ENCODE data around the gene ARHGEF18.

ARHGEF18 gene

GRCh38 chr19:7386308-7386707, 37.6 kb downstream of the ARHGEF18 start:
- peak; percentile 48 for DNase-seq

DNA sequence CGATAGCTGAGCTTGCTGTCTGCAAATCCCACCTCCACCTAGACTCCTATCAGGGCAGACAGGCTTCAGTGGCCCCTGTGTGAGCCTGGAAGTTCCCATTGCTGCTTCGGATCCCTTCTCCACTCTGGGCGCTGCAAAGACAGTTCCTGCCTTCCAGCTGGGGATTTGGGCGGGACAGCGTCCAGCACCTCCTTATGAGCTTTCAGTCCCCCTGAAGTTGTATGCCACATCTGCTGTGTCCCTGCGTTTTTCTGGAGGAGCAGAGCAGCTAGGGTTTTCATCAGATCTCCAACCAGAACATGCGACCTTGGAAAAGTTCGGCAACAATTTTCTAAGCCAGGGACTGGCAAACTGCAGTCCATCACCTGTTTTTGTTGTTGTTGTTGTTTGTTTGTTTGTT, 38.0 kb downstream of the ARHGEF18 start:
- DNase-seq = no peak

DNA sequence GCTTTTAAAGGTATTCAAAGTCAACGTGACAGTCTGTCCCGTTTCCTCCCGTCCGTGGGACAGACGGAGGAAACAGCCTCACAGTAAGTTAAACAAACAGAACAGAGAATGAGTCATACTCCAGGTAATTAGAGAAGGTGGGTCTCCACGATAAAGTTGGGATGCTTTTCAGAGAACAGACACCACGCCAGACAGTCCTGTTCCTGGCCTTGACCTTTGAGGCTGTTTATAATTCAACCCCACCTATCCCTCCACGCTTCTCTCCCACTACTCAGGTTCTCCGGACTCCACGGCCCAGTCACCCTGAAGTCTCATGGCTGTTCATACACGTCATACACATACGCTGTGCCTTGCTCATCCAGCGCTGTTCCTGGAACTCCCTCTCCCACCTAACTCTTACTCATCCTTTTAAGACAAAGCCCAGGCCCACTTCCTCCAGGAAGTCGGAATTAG, 42.5 kb downstream of the ARHGEF18 start:
- peak; percentile 49 for DNase-seq

- no peak for DNase-seq
Observed at GRCh38 chr19:7393459-7393858, 44.7 kb downstream of the ARHGEF18 start.

DNA sequence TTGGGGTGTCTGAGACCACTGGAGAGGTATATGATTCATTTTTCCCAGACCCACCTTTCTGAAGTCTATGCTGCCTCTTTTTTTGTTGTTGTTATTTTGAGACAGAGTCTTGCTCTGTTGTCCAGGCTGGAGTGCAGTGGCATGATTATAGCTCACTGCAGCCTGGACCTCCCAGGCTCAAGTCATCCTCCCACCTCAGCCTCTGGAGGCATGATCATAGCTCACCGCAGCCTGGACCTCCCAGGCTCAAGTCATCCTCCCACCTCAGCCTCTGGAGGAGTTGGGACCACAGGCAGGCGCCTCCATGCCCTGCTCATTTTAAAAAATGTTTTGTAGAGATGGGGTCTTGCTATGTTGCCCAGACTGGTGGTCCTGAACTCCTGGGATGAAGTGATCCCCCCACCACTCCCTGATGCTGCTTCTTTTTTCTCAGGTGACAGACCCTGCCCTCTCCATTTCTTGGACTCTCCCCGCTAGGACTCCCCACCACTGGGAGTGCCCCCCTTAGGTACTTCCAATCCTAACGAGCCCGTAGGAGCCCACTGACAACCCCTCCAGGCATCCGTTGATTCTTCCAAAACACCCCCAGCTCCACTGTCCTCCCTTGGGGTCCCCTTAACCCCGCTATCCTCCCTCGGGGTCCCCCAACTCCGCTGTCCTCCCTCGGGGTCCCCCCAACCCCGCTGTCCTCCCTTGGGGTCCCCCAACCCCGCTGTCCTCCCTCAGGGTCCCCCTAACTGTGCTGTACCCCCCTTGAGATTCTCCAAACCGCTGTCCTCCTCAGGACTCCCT, 45.4 kb downstream of the ARHGEF18 start:
- DNase-seq = no peak

DNA sequence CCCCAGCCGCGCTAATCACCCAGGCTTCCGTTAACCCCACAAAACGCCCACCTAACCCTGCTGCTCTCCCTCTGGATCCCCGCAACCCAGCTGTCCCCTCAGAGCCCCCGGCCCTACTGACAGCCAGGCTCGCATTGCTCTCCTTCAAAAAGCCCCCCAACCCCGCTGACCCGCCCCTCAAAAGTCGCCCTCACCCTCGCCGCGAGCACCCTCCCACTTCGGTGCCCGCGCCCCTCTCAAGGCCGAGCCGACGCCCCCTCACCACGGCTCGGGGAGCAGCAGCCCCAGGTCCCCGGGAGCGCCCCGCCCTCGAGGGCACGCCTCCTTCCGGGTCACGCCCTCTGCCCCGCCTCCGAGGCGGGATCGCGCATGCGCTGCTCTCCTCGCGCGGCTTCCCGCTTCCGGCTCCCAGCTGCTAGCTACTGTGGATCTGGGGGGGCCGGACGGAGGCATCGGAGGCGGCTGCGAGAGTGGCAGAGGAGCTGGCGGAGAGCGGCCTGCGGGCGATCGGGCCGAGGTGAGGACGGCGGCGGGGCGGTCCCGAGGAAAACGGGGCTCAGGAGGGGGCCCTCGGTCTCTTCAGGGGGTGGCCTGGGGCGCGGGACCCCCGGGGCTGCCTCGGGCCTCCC, 46.1 kb downstream of the ARHGEF18 start:
- peak; percentile 67 for DNase-seq

DNA sequence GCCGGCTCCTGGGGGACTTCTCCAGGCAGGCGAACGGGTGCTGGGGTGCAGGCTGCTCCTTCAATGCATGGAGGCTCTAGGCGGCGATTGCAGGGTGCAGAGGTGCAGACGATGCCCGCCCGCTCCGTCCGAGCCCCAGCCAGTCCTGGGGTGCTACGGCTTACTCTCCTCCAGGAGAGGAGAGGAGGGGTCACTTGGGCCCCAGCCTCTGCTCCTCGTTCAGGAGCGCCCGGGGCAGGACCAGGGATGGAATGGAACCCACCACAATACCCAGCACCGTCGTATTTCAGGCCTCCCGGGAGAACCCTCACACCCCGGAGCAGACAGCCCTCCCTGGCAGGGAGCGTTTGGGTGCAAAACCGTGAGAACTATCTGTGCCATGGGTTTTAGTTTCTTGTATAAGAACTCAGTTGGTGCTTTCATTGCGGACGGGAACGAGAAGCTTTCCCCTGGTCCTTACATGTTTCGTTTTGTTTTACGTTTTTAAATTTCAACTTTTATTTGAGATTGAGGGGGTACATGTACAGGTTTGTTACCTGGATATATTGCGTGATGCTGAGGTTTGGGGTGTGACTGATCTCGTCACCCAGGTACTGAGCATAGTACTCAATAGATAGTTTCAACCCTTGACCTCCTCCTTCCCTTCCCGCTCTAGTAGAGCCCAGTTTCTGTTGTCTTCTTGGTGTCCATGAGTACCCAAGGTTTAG, 46.8 kb downstream of the ARHGEF18 start:
- DNase-seq = no peak

DNA sequence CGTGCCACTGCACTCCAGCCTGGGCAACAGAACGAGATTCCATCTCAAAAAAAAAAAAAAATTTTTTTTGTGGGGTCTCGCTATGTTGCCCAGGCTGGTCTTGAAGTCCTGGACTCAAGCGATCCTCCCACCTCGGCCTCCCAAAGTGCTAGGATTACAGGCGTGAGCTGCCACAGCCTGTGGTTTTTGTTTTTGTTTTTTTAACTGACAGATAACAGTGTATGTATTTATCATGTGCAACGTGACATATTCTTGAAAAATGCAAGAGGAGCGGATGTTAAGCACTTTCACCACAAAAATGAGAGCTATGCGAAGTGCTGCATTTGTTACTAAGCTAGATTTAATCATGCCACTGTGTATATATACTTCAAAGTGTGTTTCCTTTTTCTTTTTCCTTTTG, 49.0 kb downstream of the ARHGEF18 start:
- DNase-seq = no peak
